HG03064 (cell line): ENCODE results near the gene TMEM198.

Experiments used
- ATAC-seq: cut with Tn5 transposase; IDR thresholded peaks from one replicate; pipeline ENCODE4 v1.9.1; 2021; ENCODE audit warnings: low read depth; ENCODE audit not compliant: unreplicated experiment

The TMEM198 gene

DNA sequence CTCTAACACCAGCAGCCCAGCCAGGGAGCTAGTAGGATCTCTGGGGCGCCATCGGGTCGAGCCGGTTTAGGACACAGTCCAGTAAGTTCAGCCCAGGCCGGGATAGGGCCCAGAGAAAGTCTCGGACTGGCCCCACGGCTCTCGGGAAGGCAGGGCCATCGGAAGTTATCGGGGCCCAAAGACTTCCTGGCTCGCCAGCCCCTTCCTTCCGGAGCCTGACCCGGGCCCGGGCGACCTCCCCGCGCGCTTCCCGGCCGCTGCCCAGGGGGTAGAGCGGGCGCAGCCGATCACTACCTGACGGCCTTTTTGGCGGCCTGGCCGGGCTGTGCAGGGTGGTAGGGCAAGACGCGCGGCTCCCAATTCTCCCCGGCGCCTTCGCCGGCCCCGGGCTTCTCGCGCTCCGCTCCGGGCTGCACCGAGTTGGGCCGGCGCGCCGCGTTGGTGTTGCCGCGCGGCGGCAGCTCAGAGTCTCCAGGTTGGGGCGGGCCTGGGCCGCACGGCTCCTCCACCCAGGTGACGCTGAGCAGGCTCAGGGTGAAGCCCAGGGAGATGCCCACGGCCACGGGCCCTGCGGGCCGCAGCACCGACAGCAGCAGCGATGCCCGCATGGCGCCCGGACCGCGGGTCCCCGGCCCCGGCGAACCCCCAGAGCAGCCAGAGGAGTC, 765 bp upstream of the TMEM198 start:
- ATAC-seq = peak; percentile 39

DNA sequence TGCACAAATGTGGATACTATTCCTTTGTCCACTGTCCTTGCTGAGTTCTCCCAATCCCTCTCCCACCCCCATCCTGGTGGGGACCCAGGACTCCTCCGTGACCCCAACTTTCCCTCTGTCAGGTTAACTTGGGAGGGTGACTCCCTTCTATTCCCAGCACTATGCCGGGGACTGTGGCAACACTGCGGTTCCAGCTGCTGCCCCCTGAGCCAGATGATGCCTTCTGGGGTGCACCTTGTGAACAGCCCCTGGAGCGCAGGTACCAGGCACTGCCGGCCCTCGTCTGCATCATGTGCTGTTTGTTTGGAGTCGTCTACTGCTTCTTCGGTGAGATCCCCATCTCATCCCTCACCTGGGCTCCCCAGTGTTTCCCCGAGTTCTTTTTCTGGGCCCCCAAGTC, 739 bp downstream of the TMEM198 start:
- no peak for ATAC-seq

DNA sequence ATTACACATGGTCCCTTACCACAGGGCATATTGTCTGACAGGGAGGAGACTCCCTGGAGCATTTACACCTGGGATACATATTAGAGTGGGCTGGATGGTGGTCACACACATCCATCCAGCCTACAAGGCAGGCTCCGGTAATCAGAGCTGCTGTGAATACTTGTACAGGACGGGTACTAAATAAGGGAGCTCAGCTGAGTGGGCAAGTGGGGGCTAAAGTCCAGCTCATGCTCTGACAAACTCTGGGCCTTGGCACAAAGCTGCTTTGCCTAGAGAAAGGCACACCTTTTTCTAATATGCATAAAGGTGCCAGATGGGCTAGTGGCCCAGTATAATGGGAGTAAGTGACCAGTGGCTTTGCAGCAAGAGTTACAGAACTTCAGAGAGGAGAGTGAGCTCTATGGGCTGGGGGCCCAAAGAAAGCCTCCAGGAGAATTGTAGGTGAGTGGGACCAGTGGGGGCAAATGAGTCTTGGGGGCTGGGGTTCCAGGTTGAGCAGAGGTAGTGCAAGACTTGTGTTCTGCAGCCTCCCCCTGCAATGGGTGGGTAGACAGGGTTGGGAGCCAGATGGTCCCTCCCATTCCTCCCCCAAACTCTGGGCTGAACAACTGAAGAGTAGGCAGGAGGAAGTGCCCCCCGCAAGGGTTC, 1.6 kb downstream of the TMEM198 start:
- ATAC-seq = no peak

DNA sequence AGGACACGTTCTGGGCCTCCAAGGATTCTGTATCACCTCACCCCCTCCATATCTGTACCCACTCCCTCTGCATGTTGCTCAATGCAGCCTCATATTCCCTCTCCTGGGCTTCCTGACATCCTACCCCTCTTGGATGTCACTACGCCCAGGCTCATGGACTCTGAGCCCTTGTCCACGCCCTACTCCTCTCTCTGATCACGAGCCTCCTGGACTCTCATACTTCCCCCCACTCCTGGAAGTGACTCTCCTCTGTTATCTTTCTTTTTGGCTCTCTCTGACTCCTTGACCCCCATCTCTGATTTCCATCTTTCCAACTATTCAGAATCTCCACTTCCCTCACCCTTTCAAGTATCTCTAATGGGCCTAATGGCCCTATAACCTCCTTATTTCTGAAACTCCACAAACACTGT, 2.1 kb downstream of the TMEM198 start:
- ATAC-seq = no peak

DNA sequence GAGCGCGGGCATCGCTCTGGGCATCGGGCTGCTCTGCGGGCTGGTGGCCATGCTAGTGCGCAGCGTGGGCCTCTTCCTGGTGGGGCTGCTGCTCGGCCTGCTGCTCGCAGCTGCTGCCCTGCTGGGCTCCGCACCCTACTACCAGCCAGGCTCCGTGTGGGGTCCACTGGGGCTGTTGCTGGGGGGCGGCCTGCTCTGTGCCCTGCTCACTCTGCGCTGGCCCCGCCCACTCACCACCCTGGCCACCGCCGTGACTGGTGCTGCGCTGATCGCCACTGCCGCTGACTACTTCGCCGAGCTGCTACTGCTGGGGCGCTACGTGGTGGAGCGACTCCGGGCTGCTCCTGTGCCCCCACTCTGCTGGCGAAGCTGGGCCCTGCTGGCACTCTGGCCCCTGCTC, 3.8 kb downstream of the TMEM198 start:
- ATAC-seq = no peak

DNA sequence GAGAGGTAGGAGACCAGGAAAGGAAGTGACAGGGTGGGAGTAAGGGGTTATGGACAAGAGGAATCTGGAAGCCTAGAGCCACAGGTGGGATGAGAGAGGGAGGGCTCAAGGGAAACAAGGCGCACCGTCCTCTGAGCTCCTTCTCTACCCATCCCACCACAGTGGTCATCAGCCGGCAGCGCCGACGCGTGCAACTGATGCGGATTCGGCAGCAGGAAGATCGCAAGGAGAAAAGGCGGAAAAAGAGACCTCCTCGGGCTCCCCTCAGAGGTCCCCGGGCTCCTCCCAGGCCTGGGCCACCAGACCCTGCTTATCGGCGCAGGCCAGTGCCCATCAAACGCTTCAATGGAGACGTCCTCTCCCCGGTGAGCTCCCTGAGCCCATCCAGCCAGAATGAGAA, 5.2 kb downstream of the TMEM198 start:
- no peak for ATAC-seq

DNA sequence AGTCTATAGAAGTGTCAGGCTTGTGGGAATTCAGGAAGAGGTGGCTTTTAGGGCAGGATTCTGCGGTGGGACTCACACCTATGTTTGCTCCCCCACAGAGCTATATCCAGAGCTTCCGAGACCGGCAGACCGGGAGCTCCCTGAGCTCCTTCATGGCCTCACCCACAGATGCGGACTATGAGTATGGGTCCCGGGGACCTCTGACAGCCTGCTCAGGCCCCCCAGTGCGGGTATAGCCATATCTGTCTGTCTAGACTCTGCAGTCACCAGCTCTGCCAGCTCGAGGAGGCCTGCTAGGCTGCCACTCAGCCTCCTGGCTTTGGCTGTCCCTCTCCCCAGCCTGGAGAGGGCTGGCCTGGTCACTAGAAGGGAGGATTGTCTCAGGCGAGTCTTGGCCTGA, 5.8 kb downstream of the TMEM198 start:
- no peak for ATAC-seq

DNA sequence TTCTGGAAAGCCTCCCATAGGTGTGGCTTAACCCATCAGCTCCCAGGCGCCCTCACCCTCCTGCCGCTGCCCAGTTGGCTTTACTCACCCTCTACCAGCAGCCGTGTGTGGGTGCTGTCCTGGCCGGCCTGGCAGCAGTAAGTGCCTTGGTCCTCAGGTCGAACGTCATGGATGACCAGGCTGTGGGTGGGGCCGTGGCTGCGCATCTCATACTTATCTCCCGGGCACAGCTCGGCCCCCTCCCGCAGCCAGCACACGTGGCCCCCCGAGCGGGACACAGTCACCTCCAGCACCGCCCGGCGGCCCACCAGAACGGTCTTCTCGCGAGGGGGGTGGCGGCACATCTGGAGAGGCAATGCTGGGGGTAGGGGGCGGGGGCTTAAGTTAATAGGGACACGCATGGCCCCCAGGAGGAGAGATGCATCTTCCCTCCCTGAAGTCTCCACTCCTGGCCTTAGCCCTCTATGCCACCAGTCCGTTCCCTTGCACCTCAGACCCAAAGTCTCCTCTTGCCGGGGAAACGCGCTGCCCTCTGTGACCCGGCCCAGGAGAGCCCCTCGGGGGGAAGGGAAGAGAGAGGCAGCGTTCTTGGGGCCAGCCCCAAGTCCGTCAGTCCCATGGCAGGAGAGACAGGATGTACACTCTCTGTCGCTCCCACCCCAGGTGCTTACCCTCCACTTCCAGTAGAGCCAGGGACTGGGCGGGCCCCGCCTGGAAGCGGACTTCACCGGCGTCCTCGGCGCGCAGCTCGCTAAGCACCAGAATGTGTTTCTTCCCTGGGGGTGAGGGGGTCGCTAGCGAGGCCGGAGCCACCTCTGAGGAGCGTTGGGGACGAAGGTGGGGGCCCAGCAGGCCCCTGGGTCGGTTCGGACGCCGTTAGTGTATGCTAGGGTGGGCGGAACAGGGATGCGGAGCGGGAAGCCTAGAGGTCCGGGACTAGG, 7.9 kb downstream of the TMEM198 start:
- ATAC-seq = peak; percentile 12

DNA sequence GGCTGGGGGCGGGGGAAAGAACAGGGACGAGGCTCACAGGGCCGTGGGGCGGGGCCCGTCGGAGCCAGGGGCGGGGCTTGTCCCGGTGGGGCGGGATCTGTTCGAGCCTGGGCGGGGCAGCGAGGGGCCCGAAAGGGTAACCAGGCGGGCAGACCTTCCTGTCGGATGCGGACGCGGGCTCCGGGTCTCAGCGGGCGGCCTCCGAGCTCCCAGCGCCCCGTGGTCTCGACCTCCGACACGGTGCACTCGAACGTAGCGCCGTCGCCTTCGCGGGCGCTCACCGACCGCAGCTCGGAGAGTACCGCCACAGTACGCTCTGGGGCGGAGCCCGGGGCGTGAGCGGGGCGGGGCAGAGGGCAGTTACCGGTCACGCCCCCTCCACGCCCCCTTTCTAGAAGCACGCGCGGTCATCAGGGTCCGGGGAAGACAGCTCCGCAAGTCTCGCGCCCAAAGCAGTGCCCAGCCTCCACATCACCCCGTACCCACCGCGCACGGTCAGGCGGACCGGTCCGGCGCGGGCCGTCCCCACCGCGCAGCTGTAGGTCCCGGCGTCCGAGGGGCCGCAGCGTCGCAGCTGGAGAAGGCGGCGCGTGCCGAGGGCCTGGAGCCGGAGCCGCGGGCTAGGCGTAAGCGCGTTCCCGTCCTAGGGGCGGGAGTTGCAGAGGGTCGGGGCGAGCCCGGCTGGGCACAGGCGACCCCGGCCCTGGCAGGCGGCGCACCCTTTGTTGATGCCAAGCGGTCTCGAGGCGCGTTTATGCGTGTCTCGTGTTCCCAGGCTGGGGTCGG, 8.7 kb downstream of the TMEM198 start:
- peak; percentile 91 for ATAC-seq

DNA sequence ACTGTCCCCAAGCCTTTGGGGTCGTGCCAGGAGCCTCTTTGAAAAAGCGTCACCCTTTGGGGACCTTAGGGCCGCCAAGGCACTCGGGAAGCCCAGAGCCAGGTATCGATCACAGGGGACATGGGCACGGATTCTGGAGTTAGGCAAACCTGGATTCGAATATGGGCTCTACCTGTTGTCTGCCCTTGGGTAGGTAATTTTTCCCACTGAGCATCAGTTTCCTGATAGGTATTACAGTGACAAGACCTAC, 9.3 kb downstream of the TMEM198 start:
- ATAC-seq = no peak

DNA sequence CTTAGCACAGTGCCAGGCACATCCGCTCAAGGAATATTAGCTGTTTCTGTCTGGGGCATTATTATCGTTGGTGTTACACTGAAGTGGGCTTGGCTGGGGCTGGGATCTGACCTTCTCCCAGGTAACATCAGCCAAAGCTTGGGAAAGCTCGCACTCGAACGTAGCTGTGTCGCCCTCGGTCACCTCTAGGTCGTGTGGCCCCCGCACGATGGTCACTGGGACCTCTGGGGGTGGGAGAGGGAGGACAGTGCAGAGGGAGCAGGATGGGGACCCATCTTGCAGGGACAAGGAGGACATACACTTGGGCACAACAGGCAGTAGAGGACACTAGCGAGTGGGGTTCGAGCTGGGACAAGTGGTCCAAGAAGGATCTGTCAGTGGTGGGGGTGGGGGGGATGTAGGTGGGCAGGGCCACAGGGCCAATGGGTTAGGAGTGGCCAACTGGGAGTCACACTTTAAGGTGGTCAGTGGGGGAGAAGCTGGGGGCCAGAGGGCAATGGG, 9.7 kb downstream of the TMEM198 start:
- ATAC-seq = no peak

DNA sequence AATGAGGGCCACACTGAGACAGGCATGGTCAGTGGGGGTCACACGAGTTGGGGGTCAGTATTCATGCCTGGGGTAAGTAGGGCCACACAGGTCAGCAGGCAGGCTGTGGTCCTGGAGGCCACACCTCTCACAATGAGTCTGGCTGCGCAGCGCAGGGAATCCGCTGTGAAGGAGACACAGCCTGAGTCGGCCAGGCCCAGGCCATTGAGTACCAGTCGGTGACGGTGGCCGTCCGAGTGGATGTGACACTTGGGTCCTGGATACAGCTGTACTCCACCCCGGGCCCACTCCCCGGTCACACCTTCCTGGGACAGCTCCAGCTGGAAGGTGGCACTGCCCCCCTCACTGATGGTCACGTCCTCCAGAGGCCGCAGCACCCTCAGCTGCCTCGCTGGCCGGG, 10.5 kb downstream of the TMEM198 start:
- ATAC-seq = no peak

DNA sequence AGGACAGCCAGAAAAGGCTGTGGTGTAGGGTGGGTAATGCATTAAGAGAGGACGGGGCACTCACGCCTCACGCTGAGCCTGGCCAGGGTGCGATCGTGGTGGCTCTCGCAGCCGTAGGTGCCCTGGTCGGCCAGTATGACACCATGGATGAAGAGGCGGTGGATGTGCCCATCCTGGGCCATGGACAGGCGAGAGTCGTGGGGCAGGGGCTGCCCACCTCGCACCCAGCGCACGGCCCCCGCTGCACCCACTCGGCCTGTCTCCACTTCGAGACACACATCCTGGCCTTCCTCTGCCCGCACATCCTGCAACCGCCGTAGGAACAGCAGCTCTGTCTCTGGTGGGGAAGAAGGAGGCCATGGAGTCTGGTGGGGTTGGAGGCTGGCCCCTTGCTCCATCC, 12.1 kb downstream of the TMEM198 start:
- no peak for ATAC-seq

DNA sequence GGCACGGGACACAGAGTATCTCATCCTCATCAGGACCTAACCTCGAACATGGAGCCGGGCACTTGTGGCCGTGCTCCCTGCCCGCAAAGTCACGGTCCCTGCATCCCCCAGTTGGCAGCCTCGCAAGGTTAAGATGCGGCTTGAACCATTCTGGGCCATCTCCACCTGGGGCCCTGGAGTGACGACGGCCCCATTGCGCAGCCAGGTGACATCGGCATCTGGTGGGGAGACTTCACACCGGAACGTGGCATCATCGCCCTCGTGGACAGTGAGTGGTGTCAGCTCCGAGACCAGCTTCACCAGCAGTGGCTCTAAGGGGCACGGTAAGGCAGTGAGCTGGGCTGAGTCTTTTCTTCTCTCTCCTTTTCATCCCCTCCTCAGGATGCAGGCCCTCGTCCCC, 12.6 kb downstream of the TMEM198 start:
- ATAC-seq = no peak

DNA sequence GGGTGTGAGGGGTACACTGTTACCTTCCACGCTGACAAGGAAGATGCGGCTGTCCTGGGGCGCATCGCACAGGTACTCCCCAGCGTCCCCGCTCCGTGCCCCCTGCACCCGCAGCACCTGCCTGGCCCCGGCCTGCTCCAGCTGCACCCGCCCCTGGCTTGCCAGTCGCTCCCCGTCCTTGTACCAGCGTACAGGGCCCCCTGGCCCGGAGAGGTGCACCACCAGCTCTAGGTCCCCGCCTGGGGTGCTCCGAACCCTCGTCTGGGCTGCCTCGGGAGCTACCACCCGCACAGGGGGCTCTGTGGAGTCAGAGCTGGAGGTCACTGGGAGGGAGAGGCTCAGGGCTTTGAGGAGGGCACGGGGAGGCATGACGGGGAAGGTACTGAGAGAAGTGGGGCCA, 13.5 kb downstream of the TMEM198 start:
- ATAC-seq = no peak

DNA sequence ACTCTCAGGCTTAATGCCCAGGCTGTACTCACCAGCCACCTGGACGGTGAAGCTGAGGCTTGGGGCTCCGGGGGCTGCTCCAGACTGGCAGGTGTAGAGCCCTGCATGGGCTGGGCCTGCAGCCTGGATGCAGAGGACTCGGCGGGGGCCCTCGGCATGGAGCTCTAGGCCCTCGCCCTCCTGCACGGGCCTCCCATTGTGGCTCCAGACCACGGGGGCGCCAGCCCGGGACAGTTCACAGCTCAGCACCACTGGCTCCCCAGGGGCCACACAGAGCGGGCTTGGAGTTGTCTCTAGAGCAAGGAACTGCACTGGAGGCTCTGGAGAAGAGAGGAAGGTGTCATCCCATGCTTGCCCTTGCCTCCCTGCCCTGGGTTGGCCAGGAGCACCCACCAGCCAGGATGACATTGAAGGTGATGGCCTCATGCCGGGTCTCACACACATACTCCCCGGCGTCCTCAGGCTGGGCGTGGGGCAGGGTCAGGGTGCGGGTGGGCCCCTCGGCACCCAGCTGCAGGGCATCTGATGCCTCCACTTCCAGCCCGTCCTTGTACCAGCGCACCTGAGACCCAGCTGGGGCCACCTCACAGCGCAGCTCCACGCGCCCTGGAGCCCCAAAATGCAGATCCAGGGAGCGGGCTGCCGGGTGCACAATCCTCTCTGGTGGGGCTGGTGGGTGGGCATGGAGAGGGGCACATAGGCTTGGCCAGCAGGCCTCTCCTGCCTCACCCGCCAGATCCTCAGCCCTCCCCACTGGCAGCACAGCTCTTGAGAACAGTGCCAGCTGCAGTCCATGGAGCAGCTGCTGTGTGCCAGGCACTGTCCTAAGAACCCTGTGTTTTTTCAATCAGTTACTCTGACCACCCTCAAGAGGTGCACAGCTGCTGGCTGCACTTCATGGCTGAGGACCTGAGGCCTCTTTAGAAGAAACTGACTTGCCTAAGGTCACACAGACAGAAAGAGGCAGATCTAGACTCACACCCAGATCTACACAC, 14.3 kb downstream of the TMEM198 start:
- no peak for ATAC-seq

DNA sequence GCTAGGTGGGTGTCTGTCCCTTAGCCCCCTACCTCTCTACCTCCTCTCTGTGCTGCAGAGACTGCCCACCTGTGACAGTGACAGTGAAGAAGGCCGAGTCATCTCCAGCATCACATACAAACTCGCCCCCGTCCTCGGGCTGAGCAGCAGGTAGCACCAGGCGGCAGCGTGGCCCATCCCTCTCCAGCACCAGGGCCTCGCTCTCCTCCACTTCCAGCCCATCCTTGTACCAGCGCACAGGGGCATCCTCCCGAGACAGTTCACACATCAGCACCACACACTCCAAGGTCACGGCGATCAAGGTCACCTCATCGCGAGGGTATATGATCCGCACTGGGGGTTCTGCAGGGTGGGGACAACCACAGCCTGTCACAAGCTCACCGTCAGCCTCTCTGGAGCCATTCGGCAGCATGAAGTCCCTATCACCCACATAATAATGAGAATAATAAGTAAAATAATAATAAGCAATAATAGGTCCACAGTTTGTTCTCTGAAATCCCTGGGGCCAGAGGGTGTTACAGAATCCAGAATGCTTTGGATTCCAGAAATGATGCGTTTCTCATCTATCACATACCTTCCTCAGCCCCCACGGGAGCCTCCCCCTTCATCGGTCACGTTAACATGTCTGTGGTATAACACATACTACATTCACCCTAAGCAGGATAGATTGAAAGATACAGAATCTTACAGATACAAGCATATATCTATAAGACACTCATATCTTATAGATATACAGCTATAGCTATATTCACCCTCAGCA, 15.5 kb downstream of the TMEM198 start:
- ATAC-seq = no peak

DNA sequence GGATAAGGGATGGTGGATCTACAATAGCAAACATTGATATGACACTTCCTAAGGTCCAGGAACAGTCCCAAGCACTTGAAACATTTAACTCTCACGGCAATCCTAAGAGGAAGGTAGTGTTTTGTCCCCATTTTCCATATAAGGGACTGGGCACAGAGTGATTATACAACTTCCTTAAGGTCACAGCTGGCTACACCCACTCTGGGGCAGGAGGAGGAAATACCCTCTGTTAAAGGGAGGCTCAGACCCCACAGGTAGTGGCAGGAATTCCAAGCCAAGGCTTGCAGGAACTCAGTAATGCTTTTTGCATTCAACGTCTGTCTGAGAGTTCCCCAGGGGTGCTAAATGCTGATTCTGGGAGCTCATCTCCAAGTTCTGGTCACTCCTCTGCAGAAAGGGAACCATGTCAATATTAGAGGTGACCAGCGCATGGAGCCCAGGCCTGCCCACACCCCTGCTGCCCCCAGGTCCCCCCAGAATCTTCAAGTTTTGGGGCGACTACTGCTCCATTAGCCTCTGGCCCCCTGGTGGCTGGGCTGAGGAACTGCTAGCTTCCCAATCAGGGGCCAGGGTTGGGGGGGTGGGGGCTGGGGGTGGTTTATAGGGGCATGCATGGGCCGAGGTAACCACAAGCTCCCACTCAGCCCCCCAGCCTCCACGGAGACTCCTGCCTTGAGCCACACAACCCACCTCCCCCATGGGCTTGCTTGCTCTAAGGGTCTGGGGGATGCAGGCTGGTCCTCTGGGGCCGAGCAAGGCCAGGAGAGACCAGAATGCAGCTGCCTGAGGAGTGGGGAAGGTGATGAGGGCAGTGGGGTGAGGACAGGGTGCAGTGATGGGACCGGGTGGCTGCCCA, 16.4 kb downstream of the TMEM198 start:
- no peak for ATAC-seq
